Stimulated activated CD4-positive, alpha-beta T cell treated with anti-CD3 and anti-CD28 coated beads, Interleukin-4, amount 100 ng/mL, for 24 hours (primary cell): Measurements from ENCODE around the gene AP3S1.

ENCODE experiments used
- DNase-seq: peaks from one replicate; pipeline ENCODE4 v3.0.0-alpha.2; 2020

The AP3S1 gene

GRCh38 chr5:115941051-115941675, 99.4 kb downstream of the AP3S1 start:
- no peak for DNase-seq

- DNase-seq = no peak
Measured at GRCh38 chr5:115944501-115944900, 102.8 kb downstream of the AP3S1 start.

GRCh38 chr5:115946655-115947054, 104.9 kb downstream of the AP3S1 start:
- no peak for DNase-seq

- DNase-seq = no peak
Measured at GRCh38 chr5:115947260-115947659, 105.5 kb downstream of the AP3S1 start.

- DNase-seq = no peak
Measured at GRCh38 chr5:115948091-115948534, 106.4 kb downstream of the AP3S1 start.

GRCh38 chr5:115949096-115949495, 107.4 kb downstream of the AP3S1 start:
- no peak for DNase-seq

- DNase-seq = no peak
Measured at GRCh38 chr5:115952588-115952987, 110.9 kb downstream of the AP3S1 start.

- no peak for DNase-seq
Measured at GRCh38 chr5:115954144-115954543, 112.4 kb downstream of the AP3S1 start.

GRCh38 chr5:115956957-115957356, 115.2 kb downstream of the AP3S1 start:
- DNase-seq = no peak

GRCh38 chr5:115961381-115962238, 119.9 kb downstream of the AP3S1 start:
- no peak for DNase-seq

GRCh38 chr5:115962239-115962564, 120.5 kb downstream of the AP3S1 start, which contains the start of gene LVRN:
Gene LVRN, plus strand, starts transcription at chr5:115962475. Its CDS starts 143 bp downstream, at chr5:115962618.
- no peak for DNase-seq

- DNase-seq = no peak
Measured at GRCh38 chr5:115962565-115963402, 121.0 kb downstream of the AP3S1 start.

GRCh38 chr5:115963566-115963965, 121.8 kb downstream of the AP3S1 start:
- DNase-seq = no peak
